ENCODE results near the gene ZNF608. TPM values are rescaled to one million over a fixed set of nuclear protein-coding genes. Genes with fewer than 3 reads are reported as not detected.

The ZNF608 gene
- polyA plus RNA-seq, 3 donors, result 58.7 to 68.3 (median 60.2) TPM

DNA sequence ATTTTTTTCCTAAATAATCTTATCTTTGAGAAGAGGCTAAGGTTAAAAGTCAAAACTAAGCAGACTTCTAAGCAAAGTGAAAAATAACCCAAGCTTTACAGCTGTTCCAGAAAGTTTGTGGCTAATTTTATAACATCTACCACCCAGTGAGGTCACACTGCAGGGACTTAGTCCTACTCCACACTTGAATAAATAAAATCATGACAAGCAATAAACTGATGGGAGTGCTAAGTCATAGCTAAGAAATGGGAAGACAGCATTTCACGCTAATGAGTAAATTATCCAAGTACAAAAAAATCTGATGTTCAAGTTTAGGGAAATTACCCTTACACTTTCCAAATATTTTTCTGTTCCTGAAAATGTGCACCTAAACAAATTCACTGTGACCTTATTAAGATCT, 47.7 kb downstream of the ZNF608 start:
- no peak for DNase-seq (ENCODE audit: low read depth in 3 of 3, low spot score in 2 of 3)

DNA sequence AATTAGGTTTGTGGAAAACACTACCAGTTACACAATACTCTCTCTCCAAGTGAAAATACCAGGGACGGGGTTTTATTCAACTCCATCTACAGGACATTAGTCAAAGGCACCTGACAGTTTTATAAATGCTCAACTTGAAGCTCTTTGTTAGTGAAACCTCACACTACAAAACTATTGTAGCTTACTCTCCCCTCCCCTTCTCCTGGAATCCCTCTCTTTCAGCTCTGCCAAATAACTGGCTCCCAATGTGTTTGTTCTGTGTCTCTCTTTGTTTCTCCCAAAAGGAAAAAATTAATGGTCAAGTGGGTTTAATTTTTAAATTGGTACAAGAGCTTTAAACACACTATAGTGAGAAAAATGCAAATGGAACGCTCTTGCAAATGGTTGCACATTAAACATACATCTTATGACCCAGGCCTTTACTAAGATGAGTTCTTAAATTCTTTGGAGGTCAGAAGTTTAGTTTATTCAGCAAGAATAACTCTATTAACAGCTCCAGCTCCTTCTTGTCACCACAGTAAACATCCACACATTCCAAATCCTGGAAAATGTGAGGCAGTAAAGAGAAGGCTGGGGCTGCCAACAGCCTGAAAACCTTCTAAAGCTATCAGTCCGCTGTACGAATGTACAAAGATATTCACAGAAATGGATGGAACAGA, 48.4 kb downstream of the ZNF608 start:
- DNase-seq (ENCODE audit: low read depth in 3 of 3, low spot score in 2 of 3), result no peak

DNA sequence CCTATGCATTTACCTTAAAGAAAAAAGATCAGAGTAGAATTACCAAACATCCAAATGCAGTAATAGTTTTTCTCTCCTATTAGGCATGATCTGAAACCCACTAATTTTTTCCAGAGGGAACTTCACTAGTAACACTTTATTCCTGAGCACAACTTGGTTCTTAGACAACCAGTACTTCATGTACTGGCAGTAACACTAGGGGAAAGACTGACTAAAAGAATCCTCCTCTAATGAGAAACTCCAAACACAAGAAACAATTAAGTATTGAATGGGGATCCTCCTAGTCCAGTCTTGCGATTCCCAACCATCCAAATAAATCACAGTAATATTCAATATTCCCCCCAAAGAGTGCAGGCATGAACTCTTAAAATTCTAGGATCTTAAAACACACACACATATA, 48.9 kb downstream of the ZNF608 start:
- no peak for DNase-seq (ENCODE audit: low read depth in 3 of 3, low spot score in 2 of 3)

DNA sequence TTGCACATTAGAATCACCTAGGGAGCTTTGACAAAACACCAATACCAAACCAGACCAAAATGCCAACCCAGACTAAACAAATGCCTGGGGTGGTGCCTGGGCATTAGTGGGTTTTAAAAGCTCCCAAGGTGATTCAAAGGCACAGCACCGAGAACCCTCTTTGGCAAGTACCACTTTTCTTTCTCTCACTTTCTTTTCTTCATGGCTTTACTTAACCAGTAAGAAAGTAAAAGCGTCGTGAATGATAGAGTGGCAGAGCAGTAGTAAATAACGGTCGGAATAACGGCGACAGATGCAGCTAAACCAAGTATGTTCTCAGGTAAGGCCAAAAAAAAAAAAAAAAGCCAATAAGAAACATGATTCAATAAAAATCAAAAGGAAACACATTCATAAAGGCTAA, 49.5 kb downstream of the ZNF608 start:
- no peak for DNase-seq (ENCODE audit: low read depth in 3 of 3, low spot score in 2 of 3)
